NCI-H2107 (cell line): ENCODE measurements around the gene CD300LB.
"Not testable (repeated sequence)": the region's sequence is repeated elsewhere in the genome, so short reads cannot be mapped to it uniquely, and the experiment has no call there.

ENCODE experiments used
- DNase-seq: peaks from one replicate; lab custom pipeline; 2025; lab: John Stamatoyannopoulos, UW

The CD300LB gene

DNA sequence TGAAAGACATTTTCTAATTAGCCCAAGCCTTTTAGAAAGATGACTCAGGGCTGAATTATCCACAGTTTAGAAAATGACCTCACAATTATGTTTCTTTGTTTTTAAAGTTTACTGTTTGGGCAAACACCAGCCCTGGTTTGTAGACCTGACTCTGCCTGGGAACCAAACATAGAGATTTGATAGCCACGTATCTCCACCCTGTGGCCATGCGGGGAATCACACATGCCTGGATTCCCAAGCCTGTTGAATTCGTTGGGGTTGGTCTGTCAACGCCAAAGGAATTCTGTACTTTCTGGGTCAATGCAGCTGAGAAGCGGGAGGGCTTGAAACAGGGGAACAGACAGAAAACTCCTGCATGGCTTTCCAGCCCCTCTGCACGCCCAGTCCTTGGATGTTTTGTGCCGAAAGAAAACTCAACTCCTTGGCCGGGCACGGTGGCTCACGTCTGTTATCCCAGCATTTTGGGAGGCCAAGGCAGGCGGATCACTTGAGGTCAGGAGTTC is 37.9 kb downstream of the CD300LB start:
- no peak for DNase-seq

DNA sequence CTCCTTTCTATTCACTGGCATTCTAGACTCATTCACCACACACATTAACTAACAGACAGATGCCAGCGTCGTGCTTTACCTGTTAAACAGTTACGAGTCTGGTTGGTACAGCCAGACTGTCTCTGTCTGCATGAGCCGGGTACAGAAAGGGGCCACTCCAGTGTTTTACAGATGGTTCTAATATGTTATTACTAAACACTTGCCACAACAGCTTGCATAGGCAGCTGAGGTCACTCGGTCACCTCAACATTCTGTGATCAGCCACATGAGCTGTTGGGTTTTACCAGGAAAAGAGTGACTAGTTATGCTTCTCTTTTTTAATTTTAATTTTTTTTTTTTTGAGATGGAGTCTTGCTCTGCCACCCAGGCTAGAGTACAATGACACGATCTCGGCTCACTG is 39.6 kb downstream of the CD300LB start:
- DNase-seq = no peak

DNA sequence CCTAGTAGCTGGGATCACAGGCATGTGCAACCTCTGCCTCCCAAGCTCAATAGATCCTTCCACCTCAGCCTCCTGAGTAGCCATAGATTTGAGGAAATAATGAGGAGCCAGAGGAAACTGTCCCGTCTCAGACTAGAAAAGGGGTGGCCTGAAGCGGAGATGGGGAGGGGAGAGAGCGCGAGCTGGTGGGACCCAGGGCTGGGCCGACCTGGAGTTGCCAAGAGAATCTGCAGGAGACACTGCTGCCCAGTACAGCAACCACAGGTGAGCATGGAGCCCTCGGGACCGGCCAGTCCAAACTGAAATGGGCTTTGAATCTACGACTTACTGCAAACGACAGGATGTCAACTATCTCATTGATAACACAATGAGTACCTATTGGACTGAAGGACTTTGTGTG is 40.6 kb downstream of the CD300LB start:
- no peak for DNase-seq

DNA sequence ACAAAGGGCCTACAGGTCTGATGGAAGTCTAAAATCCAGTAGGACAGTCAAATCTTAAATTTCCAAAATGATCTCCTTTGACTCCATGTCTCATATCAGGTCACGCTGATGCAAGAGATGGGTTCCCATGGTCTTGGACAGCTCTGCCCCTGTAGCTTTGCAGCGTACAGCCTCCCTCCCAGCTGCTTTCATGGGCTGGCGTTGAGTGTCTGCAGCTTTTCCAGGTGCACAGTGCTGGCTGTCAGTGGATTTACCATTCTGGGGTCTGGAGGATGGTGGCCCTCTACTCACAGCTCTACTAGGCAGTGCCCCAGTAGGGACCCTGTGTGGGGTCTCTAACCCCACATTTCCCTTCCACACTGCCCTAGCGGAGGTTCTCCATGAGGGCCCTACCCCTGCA is 43.0 kb downstream of the CD300LB start:
- not testable (repeated sequence) for DNase-seq

DNA sequence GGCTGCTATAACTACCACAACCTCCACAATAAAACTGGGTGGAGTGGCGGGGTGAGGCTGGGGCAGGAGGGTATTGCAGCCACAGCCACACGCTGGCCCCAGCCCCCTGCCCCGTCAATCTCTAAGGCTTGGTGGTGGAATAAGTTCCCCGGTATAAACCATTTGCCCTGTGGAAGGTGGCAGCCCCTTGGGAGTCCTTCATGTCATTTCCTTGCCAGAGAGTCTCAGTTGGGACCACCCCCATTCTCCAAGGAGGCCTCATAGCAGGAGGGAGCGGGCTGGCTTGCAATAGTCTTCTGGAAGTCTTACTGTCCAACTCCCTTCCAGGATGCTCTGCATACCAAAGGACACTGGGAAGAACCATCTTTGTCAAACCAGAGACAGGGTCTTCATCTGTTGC is 45.4 kb downstream of the CD300LB start:
- no peak for DNase-seq

DNA sequence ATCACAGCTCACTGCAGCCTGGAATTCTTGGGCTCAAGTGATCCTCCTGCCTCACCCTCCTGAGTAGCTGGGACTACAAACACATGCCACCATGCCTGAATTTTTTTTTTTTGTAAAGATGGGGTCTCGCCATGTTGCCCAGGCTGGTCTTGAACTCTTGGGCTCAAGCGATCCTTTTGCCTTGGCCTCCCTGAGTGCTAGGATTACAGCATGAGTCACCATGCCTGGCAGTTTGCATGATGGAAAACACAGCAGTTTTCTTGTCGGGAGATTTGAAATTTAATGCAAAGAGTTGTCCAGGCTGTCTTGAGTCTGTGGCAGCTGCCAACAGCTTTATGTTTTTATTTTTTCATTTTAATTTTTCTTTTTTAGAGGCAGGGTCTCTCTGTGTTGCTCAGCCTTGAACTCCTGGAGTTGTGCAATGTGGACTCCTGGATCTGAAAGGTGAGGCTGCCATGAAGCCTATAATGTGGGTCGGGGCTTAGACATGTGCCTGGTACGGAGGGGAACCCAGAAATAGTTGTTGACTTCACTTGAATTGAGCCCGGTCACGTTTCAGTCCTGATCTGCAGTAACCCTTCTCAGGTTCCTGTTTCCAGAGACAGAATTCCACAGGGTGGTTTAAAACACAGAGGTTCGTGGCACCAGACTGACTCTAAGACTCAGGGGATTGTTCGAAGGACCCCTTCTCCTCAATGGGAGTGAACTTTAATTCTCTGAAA is 46.1 kb downstream of the CD300LB start:
- DNase-seq = no peak

DNA sequence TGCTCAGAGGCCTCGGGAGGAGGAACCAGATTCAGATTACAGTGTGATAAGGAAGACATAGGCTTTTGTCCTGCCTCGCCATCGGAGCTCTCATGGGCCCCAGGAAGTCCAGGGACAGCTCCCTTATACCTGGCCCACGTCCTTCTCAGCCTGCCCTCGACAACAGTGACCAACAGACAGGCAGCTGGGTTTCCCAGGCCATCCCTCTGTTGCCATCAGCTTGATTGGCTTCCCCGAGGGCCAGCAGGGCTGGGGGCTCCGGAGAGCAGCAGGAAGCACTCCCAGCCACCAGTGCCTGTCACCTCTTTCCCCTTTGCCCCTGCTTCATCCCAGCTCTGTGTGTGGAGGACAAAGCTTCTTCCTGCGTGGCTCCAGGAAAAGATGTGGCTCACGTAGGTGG is 47.2 kb downstream of the CD300LB start:
- DNase-seq = no peak

DNA sequence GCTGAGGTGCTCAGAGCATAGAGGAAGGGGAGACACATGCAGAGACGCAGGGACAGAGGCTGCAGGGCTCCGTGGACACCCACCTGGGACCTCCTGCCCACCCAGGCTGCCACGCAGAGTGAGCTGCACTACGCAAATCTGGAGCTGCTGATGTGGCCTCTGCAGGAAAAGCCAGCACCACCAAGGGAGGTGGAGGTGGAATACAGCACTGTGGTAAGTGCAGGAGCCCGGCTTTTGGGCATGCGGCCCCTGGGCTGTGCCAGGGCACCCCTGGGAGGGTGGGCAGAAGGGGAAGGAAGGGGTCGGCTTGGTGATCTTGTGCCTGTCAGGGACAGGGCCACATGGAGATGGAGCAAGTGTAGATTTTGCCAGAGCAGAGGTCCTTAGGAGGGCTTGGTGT is 49.7 kb downstream of the CD300LB start:
- DNase-seq = no peak

DNA sequence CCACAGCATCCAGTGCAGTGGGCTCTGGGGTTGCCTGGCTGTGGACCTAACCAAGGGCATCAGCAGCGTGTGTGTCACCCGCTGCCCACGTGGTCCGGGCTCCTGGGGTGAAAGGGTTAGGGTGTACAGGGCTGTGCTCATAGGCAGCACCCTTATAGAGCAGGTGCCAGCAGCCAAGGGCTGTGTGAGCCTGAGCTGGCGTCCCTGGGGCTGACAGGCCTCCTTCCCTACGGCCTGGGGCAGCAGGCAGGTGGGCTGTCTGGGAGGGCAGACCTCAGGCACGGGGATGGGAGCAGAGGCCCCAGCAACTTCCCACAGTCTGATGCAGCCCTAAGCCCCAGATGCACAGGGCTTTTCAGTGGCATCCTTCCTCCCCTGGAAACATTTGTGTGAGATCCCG is 51.0 kb downstream of the CD300LB start:
- DNase-seq = no peak

DNA sequence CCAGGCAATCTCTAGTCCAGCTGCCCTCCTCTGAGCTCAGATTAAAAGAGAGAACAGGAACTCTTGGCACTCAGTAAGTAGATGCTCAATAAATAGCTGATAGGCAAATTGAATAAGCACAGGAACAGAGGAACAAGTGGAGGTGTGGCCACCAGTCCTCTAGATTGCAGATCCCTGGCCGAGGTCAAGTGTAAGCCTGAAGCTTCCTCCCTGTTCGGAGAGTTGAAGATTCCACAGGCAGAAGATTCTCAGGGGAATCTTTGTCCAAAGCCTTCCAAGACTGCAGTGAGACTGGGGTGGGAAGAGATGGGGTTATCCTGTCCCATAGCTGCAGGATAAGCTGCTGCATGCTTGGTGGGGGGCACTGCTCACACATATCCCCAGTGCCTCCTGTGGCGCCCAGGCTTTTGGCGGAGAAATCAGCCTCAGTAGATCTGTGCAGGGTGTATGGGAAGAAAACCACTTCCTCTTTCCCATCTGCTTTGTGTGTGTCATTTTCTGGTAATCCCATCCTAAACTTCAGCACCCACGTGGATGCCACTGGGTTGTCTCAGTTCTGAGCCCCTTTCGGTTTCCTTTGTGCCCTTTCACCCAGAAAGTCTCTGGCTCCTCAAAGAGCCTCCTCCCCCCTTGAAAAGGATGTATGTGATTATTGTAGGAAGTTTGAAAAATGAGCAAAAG is 52.7 kb downstream of the CD300LB start:
- DNase-seq = no peak

DNA sequence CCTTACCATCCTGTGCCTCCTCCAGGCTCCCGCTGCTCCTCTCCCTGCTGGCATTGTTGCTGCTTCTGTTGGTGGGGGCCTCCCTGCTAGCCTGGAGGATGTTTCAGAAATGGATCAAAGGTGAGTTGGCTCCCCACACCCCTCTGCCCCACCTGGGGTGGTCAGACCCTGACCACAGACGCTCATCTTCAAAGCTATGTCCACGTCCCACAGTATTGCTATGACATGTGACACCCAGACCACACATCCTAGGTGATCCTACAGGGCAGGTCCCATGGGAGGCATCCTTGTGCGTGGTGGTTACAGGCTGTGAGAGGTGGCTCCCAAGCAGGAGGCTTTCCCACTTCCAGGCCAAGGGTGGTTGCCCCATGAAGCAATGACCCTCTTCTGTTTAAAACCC is 53.9 kb downstream of the CD300LB start:
- no peak for DNase-seq

DNA sequence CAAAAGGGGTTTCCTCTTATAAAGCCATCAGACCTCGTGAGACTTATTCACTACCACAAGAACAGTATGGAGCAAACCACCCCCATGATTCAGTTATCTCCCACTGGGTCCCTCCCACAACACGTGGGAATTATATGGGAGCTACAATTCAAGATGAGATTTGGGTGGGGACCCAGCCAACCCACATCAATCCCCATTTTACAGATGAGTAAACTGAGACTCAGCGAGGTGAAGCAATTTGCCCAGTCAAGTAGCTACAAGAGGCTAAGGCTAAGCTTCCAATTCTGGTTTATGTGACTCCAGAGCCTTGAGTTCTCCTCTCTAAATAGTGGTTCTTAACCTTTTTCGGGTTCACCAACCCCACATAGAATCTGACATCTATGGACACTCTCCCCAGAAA is 56.1 kb downstream of the CD300LB start:
- DNase-seq = no peak

DNA sequence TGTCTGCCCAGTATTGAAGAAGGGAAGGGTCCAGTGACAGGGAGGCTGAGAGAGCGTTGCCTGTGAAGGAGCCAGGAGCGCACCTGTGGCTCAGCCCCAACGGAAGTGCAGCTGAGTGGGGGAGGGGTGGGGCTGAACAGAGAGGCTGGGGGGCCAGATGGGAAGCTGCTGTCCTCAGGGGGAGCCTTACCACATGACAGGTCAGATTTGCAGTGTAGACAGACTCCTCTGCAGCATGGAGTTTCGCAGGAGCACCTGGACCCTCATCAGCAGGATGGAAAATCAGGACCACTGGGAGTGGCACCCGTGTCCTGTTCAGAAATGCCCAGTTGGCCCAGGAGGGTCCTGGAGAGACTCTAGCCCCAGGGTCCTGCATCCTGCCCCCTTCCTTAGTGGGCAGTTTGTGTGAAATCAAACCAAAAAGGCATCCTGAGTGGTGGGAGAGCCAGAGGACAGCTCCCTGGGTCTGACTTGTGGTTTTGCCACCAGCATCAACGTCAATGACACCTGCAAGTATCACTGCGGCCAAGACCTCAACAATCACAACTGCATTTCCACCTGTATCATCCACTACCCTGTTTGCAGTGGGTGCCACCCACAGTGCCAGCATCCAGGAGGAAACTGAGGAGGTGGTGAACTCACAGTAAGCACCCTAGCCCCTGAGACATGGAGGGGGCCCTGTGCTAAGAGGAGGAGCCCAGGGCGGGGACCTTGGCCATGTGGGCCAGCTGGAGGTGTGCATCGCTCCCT is 57.1 kb downstream of the CD300LB start:
- DNase-seq = no peak

DNA sequence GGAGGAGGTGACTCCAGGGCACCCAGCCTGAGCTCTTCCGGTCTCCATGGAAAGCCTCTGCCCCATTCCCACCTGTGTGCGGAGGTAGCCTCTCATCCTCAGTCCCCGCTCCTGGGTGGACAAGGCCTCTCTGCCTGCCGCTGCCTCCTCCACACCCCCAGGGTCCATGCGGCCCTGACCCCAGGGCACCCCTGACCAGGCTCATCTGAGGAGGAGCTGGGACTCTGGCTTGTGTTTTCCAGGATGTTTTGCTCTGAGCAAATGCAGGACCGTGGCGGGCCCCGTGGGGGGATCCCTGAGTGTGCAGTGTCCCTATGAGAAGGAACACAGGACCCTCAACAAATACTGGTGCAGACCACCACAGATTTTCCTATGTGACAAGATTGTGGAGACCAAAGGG is 58.0 kb downstream of the CD300LB start:
- no peak for DNase-seq

DNA sequence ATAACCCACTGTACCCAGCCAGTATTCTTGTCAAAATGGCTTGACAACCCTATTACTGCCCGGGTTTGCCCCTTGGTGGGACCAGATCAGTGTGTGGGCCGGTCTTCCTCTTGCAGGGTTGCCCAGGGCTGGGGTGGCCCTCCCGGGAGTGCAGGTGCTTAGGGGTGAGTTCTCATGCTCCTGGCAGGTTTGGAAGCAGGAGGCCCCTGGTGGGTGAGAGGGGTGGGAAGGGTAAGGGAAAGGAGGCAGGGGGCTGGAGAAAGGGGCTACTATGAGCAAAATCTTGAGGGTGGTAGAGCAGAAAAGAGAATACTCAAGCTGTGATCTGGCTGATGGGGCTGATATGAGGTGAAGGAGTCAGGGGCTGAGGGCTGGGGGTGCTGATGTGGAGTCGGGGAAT is 58.4 kb downstream of the CD300LB start:
- DNase-seq = no peak

DNA sequence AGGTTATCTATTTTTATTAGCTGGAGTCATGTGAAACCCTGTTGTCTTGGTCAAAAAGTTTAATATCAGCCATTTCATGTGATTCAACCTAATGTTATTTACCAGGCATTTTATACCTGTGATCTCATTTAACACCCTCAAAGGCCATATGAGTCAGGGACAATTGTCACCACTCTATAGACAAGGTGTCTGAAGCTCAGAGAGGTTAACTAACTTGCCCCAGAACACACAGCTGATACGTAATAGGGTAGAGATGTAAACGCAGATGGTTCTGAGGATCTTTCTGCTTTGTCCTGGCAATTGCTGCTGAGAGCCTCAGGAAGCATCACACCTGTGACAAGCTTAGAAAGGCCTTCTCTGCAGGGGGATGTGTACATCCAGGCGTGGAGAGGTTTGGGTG is 59.9 kb downstream of the CD300LB start:
- DNase-seq = no peak
